HG03159 (cell line): ENCODE measurements around the gene SLC25A38.

ENCODE experiments used
- ATAC-seq: cut with Tn5 transposase; IDR thresholded peaks from one replicate; pipeline ENCODE4 v1.9.1; 2021; ENCODE audit warnings: mild to moderate bottlenecking, moderate library complexity; ENCODE audit not compliant: unreplicated experiment

The SLC25A38 gene

DNA sequence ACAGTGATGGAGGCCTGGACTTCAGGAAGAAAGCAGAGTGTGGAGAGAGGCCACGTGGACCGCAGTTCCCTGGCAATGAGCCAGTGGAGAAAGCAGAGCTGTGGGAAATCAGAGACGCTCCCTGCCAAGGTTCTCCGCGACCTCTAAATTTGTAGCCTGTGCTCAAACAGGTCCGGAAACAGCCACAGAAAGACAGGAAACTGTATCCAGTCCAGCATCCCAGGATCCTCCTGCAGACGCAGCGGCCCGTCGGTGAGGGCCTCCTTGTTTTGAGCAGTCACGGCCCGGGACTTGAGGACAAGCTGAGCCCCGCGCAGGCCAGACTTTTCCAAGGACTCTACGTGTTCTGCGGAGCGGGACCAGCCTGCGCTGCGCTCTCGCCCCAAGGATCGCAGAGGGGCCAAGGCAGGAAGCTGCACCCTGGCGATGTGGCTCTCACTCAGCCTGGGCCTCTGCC, 45.6 kb downstream of the SLC25A38 start:
- ATAC-seq = no peak

DNA sequence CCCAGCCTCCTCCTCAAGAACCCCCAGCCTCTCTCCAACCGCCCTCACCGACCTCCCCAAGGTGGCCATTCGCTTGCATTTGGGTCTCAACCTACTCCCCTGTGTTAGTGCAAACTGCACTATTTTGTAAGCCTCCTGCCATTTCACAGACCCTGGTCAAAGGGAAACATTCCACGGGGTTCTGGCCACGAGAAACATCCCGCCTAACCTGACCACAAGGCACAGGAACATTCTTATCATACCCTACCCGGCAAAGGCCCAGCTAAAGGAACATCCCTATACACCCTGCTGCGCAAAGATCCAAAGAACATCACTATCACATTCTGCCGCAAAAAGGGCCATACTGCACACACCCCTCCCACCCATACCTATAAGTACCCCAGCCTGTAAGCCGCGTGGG, 46.3 kb downstream of the SLC25A38 start:
- ATAC-seq = no peak

DNA sequence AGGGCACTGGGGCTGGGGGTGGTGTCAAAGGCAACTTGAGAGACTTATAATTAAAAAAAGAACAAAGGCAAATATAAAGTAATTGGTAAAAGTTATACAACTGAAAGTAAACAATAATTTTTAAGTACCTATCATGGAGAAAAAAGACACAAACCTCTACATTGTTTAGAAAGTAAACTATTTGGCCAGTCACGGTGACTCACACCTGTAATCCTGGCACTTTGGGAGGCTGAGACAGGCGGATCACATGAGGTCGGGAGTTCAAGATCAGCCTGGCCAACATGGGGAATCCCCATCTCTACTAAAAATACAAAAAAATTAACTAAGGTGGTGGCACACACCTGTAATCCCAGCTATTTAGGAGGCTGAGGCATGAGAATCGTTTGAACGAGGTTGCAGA, 49.2 kb downstream of the SLC25A38 start:
- no peak for ATAC-seq

DNA sequence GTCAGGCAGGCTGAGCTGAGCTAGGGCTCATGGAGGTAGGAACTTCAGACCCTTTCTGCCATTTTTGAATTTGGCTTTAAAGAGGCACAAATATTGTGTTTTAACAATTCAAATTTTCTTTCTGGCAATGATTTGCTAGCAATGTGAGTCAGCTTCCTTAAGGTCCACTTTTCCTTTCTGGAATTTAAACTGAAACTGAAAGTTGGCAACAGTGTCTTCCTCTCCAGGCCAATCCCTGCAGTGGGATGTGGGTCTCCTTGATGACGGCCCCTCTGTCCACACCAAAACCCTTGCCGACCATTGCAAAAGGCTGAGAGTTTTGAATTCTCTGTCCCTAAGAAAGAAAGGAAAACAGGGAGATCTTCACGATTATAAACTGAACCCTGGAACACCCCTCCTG, 50.5 kb downstream of the SLC25A38 start:
- no peak for ATAC-seq

DNA sequence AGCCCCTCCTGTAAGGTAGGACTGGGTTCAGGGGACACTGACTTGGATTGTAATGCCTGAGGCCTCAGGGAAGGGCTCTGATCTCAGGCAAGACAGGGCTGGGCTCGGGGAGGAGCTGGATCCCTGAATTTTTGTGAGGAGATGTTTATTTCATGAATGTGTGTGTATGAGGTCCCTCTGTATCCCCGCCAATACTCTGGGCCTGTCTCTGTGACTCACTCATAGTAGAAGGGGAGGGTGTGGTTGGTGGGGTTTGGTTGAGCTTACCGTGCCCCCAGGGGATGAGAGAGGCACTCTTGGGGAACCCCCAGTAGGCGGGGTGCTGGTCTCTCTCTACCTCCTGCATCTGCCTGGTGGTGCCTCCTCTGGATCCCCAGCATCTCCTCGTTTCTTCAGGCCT, 51.4 kb downstream of the SLC25A38 start:
- ATAC-seq = peak; percentile 45

DNA sequence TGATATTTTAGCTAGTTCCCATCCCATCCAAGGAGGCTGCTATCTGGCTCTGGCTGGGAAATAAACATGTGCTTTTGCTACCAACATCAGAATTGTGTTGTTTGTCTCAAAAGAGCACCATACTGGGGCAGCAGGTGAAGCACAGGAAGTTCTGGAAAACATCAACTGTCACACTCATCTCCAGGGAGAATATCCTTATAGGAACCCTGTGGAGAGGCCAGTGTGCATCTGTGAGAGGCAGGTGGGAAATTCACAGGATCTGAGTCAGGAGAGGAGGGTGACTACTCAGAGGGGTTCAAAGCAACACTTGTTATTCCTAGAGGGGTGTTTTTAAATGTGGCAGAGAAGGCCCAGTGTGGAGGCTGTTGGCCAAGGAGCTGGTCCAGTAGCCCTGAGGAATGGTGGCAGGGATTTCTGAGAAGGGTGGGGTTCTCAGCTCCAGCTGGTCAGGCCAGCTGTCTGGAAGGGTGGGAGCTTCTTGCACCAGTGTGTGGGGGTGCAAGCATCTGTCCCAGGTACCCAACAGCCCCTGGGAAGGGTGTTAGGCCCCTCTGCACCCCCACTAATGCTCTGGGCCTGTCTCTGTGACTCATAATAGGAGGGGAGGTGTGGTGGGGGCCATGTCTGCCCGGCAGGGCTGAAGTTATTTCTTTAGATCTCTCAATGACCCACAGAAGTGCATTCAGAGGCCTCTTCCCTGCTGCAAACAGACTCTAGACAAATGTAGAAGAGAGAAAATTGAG, 52.0 kb downstream of the SLC25A38 start:
- no peak for ATAC-seq

DNA sequence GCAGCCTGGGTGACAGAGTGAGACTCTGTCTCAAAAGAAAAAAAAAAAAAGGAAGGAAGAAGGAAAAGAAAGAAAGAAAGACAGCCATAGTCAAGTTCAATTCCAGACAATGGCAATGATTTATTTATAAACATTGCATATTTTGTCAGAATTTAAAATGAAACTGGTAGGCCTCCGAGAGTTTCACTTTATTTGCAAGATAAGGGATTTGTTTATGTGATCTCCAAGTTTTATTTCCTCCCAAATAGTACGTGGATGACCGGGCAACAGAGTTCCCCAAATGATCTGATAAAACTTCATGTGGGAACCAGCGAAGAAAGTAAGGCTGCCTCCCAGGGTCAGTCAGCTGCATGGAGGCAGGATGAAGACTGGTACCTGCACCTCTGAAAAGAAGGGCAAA, 55.7 kb downstream of the SLC25A38 start:
- ATAC-seq = no peak

DNA sequence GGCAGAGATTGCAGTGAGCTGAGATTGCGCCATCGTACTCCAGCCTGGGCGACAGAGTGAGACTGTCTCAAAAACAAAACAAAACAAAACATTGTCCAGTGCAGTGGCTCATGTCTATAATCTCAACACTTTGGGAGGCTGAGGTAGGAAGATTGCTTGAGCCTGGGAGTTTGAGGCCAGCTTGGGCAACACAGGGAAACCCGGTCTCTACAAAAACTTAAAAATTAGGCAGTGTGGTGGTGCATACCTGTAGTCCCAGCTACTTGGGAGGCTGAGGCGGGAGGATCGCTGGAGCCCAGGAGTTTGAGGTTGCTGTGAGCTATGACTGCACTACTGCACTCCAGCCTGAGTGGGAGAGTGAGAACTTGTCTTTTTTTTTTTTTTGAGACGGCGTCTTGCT, 57.1 kb downstream of the SLC25A38 start:
- no peak for ATAC-seq

DNA sequence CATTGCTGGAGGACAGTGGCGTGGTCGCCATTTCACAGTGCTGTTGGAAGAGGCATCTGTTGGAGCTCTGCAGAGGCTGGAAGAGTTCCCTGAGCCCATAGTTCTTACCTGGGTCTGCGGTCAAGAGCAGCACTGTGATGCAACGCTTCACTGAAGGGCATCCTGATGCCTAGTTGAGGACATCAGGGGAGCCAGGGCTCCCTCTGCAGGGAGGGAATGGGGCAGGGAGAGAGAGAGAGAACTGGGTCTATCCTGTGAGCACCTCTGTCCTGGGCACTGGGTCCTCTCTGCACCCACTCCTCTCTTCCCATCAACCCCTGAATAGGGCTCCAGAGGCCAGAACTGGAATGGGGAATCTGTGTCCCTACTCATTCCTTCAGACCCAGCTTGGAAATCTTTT, 60.4 kb downstream of the SLC25A38 start:
- ATAC-seq = no peak

DNA sequence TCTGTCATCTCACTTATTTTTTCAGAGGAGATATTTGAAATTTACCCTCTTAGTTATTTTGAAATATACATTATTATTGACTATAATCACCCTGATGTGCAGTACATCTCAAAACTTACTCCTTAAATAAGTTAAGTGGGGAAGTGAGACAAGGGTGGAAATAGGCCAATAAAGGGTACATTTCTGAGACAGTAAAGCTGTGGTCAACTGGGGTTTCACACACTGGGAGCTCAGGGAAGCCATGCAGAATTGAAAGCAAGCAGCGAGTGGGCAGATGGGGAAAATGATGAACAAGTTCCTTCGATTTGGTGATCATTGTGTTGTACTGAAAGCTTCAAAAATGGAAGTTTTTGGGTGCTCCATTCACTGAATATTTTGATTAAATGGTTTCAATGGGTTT, 62.8 kb downstream of the SLC25A38 start:
- ATAC-seq = no peak

DNA sequence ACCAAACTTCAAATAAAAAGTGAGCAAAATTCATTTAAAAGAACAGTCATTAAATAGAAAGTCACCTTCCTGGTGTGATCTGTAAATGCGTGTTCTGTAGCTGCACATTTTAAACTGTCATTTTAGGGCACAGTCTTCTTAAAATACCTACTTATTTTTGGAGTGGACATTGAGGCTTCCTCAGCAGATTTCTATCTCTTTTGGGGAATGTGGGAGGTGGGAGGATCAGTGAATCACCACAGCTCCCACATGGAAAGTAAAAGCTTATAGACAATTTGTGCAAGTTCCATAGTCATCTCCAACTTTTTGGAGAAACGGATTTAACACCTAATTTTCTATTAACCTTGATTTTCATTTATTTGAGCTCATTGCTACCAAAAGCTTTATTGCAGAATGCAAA, 63.3 kb downstream of the SLC25A38 start:
- ATAC-seq = no peak
